Measurements from ENCODE around the gene MT1M. TPM values are rescaled to one million over a fixed set of nuclear protein-coding genes. Genes with fewer than 3 reads are reported as not detected.
"Not testable (repeated sequence)": the region's sequence is repeated elsewhere in the genome, so short reads cannot be mapped to it uniquely, and the experiment has no call there.

MT1M gene
- total RNA-seq, 1 donor from 2014 or later, result 367 TPM

GRCh38 chr16:56645838-56646237, 13.4 kb downstream of the MT1M start:
- DNase-seq (ENCODE audit: low spot score), result no peak

DNA sequence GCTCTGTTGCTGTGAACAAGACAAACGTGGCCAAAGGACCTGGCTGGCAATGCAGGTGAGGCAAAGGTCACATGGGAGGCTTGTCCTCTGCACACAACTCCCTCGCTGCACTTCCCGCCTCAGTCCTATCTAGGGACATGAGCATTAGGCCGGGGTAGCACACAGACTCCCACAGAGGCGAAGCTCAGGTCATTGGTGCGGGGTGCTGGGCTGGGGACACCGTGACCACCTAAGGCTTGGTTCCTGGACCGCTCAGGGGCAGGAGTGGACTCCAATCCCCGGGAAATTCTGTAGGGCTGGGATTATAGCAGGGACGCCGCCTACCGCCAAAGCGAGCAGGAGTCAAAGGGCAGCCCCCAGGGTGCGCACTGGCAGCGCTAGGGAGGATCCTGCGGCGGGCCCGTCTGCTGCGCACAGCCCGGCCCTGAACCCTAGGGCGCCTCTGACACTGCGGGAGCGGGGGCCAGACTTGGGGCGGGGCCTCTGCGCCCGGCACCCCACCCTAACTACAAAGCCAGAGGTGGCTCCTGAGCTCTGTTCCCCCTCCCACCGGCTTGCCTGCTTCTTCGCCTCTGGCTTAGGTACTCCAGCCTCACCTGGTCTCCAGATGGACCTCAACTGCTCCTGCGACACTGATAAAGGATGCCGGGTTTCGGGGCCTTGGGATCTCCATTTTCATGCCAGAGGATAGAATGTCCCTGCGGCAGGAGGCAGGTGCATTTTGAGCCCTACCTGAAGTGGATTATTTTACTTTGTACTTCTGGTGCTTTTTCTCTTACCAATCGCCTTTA, 15.4 kb downstream of the MT1M start:
- no peak for DNase-seq (ENCODE audit: low spot score)

DNA sequence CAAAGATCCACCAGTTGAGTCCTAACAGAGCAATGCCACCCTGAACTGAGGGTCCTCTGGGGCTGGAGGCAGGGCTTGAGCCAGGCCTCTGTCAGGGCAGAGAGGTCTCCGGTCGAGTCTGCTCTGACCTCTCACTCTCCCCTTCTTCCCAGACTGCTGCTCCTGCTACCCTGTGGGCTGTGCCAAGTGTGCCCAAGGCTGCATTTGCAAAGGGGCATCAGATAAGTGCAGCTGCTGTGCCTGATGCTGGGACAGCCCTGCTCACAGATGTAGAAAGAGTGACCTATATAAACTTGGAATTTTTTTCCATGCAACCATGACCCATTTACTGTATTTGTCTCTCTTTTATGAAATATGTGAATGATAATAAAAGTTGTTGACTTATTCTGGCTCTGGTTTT, 16.8 kb downstream of the MT1M start:
- DNase-seq (ENCODE audit: low spot score), result no peak

DNA sequence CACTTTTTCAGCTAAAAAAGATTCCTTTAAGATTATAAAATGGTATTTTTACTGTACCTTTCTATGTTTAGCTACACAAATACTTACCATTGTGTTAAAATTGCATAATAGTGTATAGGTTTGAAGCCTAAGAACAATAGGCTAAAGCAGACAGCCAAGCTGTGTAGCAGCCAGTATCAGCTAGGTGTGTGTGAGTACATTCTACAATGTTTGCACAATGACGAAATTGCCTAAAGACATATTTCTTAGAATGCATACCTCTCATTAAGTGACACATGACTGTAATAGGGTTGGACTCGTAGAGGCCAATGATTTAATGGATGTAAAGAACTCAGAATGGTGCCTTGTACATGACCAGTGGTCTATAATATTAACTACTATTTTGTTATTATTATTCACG, 17.4 kb downstream of the MT1M start:
- no peak for DNase-seq (ENCODE audit: low spot score)

DNA sequence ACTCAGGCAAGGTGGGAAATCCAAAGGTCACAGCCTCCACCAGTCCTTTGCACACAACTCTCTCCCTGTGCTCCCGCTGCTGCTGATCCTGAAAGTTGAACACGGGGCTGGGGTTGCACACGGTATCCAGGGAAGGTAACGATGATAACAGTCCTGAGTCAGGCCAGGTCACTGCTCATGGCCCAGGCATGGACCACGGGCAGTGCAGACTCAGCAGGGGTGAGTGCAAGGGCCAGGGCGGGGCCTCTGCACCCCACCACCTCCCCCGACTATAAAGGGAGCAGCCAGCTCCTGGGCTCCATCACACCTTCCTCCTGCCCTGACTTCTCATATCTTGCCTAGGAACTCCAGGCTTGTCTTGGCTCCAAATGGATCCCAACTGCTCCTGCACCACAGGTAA, 19.1 kb downstream of the MT1M start, which contains the start of gene MT1B:
TSS of gene MT1B (plus strand) at position 301 of the 400 bp plus-strand sequence. CDS start at position 369, 68 bp downstream.
- DNase-seq (ENCODE audit: low spot score), result no peak

- no peak for DNase-seq (ENCODE audit: low spot score)
Observed at GRCh38 chr16:56652600-56652999, 20.1 kb downstream of the MT1M start.

- no peak for DNase-seq (ENCODE audit: low spot score)
Observed at GRCh38 chr16:56653218-56653617, 20.8 kb downstream of the MT1M start.

GRCh38 chr16:56657555-56658326, 25.3 kb downstream of the MT1M start, which contains the start of gene MT1F:
TSS of gene MT1F (plus strand) at chr16:56657959. CDS start at chr16:56658059, 100 bp downstream.
- no peak for DNase-seq (ENCODE audit: low spot score)

DNA sequence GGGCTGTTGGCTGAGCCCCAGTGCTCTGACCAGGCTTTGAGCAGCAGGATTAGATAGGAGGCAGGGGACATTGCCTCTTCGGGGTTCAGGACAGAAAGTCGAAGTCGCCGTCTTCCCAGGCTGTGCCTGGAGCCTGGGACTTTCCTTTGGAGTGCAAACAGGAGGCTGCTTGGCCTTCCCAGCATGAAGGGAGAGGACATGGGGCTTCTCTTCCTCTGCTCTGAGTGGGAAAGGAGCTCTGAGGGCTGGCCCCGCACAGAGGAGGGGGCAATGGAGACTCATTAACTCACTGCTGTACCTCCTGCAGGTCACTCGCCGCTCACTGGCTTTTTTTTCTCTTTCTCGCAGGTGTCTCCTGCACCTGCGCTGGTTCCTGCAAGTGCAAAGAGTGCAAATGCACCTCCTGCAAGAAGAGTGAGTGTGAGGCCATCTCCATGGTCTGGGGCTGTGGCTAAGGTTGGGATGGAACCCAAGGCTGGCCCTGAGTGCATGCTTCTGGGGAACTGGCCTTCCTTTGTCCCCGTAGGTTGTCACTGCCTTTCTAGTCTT, 25.9 kb downstream of the MT1M start:
- no peak for DNase-seq (ENCODE audit: low spot score)

DNA sequence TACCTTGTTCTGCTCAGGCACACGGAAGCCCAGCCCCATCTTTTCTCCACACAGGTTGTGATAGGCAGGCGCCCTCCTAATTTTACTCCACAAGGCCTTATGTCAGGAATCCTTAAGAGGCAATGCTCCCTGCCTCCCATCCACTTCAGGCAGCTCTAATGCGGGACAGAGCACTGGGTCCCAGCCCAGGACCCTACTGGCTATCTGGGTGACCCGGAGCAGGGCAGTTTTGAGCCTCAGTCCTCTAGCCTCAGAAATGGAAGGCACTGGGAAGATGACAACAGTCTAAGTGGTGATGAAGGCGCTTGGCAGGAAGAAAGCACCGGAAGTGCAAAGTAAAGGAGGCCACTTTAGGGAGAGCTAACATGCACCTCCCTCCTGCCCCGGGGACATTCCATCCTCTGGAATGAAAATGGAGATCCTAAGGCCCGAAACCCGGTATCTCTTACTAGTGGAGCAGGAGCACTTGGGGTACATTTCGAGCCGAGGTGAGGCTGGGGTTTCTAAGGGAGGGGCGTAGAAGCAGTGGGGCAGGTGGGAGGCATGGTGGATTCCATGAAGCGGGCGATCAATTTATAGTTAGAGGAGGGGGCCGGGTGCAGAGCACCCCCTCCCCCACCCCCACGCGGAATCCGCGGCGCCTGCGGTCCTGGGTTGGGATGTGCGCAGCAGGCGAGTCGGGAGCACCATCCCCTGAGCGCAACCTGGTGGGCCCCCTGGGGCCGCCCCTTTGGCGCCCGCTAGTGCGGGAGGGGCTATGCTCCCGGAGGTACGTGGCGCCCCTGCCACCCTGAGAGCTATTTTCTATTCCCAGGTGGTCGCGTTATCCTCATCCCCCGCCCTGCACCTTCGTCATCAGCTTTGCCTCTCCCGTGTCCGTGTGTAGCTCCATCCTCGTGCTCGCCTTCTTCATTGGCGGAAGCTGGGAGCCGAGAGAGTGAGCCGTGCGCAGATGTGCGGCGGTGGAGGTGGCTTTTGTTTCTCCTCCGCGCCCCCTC, 30.2 kb downstream of the MT1M start:
- DNase-seq (ENCODE audit: low spot score), result no peak

DNA sequence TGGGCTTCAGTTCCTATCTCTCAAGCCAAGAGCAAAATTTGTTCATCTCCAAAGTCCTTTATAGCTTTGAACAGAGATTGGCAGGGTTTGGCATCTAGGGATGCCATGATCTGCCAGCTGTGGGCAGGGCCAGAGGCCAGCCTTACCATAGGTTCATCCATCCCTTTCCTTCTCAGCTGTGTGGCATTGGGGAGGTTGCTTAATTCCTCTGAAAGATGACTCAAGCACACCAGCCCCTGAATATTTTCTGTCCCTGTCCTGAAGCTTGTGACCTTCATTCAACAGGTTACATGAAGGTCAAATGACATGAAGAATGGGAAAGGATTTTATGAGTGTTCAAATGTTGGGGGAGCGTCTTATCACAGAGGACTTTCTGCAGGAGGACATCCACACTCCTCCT, 32.0 kb downstream of the MT1M start:
- DNase-seq (ENCODE audit: low spot score), result no peak

DNA sequence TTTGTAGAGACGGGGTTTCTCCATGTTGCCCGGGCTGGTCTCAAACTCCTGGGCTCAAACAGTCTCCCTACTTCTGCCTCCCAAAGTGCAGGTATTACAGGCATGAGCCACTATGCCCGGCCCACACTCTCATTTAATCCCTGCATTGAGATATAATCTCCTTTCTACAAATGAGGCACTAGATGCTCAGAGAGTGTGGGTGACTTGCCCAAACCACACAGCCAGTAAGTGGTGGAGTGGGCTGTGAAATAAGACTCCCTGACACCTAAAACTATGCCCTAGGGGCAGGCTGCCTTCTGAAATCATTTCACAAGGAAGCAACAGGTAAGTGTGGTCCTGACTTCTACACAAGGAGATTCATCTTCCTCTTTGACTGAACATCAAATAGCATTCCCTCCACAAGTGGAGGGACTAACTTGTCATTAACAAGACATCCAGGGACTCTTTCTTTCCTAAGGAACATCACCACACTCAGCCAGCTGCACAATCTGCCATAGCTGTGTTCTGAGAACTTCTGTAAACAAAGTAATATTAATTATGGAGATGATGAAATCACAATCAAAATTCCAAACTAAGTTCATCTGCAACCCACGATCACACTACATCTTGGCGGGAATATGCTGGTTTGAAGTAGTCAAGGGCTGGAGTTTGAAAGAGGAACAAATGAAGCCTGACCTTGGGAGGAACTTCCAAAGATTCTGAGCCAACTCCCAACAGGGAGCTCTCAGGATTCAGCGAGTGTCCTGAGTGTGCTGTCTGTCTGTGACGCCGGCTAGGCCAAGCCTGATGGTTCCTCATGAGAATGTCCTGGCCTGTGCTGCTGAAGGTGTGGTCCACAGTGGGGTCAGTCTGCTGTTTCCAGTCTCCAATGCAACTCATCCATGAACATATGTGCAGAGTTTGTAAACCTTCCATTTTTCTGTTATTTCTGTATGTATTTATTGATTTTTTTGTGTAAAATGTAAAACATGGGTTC, 33.1 kb downstream of the MT1M start:
- DNase-seq (ENCODE audit: low spot score), result not testable (repeated sequence)

DNA sequence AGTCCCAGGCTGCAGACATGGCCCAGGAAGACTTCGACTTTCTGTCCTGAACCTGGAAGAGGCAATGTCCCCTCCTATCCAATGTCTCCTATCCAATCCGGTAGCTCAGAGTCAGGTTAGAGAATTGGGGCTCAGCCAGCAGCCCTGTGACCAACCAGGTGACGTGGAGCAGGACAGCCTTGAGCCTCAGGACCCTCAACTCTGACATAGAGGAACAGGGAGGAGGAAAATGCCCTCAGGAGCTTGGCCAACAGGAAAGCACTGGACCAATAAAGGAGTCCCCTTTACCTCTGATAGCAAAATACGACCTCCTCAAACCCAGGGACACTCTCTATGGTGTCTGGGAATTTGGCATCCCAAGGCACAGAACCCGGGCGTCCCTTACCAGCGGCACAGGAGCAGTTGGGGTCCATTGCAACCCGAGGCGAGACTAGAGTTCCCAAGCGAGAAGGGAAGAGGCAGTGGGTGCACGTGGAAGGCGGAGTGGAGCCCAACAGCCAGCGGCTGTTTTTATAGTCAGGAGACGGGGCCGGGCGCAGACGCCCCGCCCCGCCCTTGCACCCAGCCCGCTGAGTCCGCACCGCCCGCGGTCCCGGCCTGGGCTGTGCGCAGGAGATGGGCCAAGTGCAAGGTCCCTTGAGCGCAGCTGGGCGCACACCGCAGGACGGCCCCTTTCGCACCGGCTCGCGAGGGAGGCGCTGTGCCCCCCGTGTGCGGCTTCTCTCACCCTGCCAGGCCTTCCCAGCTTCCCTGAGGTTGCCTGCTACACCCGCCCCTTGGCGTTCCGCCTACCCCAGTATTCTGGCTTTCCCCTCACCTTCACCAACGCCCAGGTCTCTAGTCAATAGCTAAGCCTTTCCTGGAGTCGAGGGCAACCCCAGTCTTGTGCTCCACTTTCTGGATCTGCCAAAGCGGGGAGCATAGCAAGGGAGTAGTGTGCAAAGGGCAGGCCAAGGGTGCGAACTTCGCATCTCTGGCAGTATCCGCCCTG, 35.4 kb downstream of the MT1M start, which contains the start of gene MT1G:
TSS of gene MT1G (minus strand) at position 485 of the 991 bp plus-strand sequence. CDS start at position 413, 72 bp downstream.
- no peak for DNase-seq (ENCODE audit: low spot score)

- DNase-seq (ENCODE audit: low spot score), result no peak
Observed at GRCh38 chr16:56669005-56669839, 36.8 kb downstream of the MT1M start, which contains the start of gene MT1H. TSS of gene MT1H (plus strand) at chr16:56669814. CDS start at chr16:56669885, 71 bp downstream.

- no peak for DNase-seq (ENCODE audit: low spot score)
Observed at GRCh38 chr16:56669840-56670619, 37.6 kb downstream of the MT1M start.

DNA sequence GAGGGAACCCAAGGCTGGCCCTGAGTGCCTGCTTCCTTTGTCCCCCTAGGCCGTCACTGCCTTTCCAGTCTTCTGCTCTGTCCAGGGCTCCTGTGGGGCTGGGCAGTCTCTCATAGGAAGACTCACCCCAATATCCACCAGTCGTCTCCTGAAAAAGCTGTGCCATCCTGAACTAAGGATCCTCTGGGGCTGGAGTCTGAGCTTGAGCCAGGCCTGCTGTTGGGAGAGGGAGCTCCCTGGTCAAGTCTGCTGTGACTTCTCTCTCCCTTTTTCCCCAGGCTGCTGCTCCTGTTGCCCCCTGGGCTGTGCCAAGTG, 38.1 kb downstream of the MT1M start:
- DNase-seq (ENCODE audit: low spot score), result no peak

Data from mesenteric fat pad (tissue), 1 donor.